ENCODE results near the gene MRPL51.
A peak's percentile ranks its signal among the peaks of the same experiment; 100 is the strongest.

The MRPL51 gene

DNA sequence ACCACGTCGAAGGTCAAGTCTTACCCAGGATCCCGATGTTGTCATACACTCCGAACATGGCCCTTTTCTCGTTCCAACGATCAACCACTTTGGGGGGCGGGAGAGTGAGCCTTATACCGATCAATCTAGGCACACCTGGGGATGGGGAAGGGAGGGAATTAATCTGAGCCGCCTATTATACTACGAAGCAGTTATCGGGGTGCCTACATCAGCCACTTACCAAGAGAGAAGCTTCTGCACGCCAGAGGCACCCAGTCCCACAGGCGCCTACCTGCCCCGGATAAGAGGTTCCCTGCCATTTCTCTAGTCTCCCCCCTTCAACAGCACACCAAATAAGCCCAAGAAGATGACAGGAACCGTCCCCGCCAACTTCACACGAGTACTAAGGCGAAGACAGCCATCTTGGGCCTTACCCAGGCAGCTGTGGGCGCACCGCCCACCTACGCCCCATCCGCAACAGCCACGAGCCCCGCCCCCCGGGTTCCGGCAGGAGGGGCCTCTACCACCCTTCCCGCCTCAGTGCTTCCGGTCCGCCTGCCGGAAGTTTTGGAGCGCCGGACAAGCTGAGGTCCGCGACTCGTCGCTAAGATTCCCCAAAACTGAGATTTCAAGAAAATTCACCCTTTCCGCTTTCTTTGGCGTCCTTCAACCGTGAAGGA lies at the start of gene MRPL51:
TSS of gene MRPL51 (minus strand) at position 425 of the 659 bp plus-strand sequence. CDS start at position 299, 126 bp downstream.
- DNase-seq, result peak; percentile 96 to 97

- DNase-seq, result no peak
Measured at GRCh38 chr12:6542209-6543009, 49.3 kb upstream of the MRPL51 start.

DNA sequence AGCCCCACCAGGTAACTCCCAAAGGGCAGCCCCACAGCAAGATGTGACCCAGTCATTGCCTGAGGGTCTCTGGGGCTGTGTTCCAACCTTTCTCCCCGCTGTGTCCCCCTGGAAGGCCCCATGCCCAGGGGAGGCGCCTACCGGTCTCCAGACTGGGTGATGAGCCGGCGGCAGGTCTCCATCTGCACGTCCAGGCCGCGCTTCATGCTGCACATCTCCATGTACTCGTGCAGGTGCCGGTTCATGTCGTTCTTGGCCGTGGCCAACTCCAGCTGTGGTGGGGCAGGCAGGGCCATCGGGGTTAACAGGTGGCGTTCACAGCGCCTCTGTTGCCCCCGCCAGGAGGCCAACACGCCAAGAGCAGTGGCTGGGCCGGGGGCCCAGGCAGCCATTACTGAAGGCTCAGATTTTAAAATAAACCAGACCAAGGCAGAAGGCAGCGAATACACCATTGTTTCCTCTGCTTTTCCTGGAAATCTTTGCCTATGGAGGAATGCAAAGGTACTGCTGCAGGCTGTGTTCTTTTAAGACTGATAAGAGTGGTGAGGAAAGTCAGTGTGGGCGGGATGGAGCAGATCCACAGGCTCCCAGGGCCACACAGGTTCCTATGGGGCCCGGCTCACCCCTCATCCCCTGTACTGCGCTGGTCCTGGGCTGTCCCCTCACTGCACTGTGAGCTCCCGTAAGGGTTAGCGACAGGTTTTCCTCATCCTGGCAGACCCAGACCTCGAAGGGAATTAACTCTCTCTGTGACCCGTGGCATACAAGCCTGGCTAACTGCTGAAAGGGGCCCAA lies 48.5 kb upstream of the MRPL51 start:
- no peak for DNase-seq

DNA sequence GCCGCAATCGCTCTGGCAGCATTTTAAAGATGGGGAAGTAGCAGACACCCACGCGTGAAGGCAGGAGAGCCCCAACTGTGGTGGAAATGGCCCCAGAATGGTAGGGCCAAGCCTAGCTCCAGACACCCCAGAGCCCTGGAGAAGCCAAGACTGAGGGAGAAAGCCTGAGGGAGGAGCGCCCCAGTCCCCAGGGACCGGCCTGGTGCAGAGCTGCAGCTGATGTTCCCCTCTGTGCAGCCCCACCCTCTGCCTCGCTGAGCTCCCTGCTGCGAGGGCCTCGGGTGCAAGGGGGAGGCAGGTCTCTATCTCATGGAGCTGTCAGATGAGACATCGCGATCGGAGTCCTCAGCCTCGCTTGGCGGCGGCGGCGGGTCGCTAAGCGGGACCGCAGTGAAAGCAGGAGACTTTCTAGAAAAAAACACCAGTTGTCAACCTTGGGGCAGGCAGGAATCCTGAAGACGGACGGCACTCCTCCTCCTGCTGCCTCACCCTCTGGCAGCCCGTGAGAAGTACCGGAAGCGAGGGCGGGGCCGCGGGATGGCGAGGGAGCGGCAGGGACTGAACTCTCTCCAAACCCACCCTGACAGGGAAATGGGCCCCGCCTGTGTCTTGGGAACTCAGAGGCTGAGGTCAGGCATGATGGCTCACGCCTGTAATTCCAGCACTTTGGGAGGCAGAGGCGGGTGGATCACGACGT lies 47.3 kb upstream of the MRPL51 start:
- no peak for DNase-seq

- DNase-seq, result no peak
Measured at GRCh38 chr12:6539707-6540134, 46.7 kb upstream of the MRPL51 start.

DNA sequence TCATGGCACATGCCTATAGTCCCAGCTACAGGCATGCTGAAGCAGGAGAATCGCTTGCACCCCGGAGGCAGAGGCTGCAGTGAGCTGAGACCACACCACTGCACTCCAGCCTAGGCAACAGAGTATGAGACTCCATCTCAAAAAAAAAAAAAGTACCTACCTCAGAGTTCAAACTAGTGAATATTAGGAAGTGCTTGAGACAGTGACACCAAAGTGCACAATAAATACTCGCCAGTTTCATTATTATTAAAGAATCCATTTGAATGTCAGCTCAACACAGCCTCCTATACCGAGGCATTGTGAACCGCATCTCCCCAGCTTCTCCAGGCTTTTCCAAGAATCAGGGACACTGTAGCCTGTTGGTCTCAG lies 46.2 kb upstream of the MRPL51 start:
- DNase-seq, result no peak

DNA sequence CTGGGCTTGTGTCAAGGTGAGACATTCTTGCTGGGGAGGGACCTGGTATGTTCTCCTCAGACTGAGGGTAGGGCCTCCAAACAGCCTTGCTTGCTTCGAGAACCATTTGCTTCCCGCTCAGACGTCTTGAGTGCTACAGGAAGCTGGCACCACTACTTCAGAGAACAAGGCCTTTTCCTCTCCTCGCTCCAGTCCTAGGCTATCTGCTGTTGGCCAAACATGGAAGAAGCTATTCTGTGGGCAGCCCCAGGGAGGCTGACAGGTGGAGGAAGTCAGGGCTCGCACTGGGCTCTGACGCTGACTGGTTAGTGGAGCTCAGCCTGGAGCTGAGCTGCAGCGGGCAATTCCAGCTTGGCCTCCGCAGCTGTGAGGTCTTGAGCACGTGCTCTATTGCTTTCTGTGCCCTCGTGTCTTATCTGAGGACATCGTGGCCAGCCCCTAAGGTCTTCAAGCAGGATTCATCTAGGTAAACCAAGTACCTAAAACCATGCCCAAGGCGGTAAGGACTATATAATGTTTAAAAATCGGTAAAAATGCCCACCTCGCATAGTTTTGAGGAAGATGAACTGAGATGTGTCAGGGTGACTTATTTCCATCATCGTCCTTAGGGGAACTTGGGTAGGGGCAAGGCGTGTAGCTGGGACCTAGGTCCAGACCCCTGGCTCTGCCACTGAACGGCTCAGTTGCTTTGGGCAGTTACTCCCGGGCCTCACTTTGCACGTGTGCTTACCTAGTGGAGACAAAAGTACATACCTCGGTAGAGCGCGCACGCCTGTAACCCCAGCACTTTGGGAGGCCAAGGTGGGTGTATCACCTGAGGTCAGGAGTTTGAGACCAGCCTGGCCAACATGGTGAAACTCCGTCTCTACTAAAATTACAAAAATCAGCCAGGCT lies 45.6 kb upstream of the MRPL51 start:
- DNase-seq, result no peak

DNA sequence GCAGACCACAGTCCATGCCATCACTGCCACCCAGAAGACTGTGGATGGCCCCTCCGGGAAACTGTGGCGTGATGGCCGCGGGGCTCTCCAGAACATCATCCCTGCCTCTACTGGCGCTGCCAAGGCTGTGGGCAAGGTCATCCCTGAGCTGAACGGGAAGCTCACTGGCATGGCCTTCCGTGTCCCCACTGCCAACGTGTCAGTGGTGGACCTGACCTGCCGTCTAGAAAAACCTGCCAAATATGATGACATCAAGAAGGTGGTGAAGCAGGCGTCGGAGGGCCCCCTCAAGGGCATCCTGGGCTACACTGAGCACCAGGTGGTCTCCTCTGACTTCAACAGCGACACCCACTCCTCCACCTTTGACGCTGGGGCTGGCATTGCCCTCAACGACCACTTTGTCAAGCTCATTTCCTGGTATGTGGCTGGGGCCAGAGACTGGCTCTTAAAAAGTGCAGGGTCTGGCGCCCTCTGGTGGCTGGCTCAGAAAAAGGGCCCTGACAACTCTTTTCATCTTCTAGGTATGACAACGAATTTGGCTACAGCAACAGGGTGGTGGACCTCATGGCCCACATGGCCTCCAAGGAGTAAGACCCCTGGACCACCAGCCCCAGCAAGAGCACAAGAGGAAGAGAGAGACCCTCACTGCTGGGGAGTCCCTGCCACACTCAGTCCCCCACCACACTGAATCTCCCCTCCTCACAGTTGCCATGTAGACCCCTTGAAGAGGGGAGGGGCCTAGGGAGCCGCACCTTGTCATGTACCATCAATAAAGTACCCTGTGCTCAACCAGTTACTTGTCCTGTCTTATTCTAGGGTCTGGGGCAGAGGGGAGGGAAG lies 44.7 kb upstream of the MRPL51 start:
- DNase-seq, result peak; percentile 81 to 83

- DNase-seq, result no peak
Measured at GRCh38 chr12:6536894-6537579, 44.0 kb upstream of the MRPL51 start.

DNA sequence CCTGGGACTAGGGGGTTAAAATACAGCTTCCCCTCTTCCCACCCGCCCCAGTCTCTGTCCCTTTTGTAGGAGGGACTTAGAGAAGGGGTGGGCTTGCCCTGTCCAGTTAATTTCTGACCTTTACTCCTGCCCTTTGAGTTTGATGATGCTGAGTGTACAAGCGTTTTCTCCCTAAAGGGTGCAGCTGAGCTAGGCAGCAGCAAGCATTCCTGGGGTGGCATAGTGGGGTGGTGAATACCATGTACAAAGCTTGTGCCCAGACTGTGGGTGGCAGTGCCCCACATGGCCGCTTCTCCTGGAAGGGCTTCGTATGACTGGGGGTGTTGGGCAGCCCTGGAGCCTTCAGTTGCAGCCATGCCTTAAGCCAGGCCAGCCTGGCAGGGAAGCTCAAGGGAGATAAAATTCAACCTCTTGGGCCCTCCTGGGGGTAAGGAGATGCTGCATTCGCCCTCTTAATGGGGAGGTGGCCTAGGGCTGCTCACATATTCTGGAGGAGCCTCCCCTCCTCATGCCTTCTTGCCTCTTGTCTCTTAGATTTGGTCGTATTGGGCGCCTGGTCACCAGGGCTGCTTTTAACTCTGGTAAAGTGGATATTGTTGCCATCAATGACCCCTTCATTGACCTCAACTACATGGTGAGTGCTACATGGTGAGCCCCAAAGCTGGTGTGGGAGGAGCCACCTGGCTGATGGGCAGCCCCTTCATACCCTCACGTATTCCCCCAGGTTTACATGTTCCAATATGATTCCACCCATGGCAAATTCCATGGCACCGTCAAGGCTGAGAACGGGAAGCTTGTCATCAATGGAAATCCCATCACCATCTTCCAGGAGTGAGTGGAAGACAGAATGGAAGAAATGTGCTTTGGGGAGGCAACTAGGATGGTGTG lies 43.1 kb upstream of the MRPL51 start:
- DNase-seq, result no peak

GRCh38 chr12:6535697-6535946 lies 42.6 kb upstream of the MRPL51 start:
- DNase-seq, result no peak

DNA sequence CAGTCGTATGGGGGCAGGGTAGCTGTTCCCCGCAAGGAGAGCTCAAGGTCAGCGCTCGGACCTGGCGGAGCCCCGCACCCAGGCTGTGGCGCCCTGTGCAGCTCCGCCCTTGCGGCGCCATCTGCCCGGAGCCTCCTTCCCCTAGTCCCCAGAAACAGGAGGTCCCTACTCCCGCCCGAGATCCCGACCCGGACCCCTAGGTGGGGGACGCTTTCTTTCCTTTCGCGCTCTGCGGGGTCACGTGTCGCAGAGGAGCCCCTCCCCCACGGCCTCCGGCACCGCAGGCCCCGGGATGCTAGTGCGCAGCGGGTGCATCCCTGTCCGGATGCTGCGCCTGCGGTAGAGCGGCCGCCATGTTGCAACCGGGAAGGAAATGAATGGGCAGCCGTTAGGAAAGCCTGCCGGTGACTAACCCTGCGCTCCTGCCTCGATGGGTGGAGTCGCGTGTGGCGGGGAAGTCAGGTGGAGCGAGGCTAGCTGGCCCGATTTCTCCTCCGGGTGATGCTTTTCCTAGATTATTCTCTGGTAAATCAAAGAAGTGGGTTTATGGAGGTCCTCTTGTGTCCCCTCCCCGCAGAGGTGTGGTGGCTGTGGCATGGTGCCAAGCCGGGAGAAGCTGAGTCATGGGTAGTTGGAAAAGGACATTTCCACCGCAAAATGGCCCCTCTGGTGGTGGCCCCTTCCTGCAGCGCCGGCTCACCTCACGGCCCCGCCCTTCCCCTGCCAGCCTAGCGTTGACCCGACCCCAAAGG lies 42.1 kb upstream of the MRPL51 start:
- peak; percentile 59 to 70 for DNase-seq

DNA sequence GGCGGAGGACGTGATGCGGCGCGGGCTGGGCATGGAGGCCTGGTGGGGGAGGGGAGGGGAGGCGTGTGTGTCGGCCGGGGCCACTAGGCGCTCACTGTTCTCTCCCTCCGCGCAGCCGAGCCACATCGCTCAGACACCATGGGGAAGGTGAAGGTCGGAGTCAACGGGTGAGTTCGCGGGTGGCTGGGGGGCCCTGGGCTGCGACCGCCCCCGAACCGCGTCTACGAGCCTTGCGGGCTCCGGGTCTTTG lies 41.6 kb upstream of the MRPL51 start:
- DNase-seq, result no peak

- DNase-seq, result peak; percentile 82 to 86
Measured at GRCh38 chr12:6533923-6534694, 41.0 kb upstream of the MRPL51 start, which contains the start of gene GAPDH. TSS of gene GAPDH (plus strand) at chr12:6534517. CDS start at chr12:6534833, 316 bp downstream.

DNA sequence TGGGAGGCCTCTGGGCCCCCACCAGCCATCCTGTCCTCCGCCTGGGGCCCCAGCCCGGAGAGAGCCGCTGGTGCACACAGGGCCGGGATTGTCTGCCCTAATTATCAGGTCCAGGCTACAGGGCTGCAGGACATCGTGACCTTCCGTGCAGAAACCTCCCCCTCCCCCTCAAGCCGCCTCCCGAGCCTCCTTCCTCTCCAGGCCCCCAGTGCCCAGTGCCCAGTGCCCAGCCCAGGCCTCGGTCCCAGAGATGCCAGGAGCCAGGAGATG lies 40.5 kb upstream of the MRPL51 start:
- no peak for DNase-seq

DNA sequence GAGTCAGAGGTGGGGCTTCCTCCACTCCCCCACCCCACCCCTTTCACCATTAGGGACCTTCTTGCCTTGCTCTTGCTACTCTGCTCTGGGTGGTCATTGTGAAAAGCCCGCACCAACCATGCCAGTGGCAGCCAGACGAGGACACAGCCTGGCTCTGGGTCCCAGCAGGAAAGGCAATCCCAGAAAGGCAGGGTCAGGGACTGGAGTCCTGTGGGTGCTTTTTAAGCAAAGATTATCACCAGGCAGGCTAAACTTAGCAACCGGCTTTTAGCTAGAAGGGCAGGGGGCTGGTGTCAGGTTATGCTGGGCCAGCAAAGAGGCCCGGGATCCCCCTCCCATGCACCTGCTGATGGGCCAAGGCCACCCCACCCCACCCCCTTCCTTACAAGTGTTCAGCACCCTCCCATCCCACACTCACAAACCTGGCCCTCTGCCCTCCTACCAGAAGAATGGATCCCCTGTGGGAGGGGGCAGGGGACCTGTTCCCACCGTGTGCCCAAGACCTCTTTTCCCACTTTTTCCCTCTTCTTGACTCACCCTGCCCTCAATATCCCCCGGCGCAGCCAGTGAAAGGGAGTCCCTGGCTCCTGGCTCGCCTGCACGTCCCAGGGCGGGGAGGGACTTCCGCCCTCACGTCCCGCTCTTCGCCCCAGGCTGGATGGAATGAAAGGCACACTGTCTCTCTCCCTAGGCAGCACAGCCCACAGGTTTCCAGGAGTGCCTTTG lies 40.0 kb upstream of the MRPL51 start:
- no peak for DNase-seq

DNA sequence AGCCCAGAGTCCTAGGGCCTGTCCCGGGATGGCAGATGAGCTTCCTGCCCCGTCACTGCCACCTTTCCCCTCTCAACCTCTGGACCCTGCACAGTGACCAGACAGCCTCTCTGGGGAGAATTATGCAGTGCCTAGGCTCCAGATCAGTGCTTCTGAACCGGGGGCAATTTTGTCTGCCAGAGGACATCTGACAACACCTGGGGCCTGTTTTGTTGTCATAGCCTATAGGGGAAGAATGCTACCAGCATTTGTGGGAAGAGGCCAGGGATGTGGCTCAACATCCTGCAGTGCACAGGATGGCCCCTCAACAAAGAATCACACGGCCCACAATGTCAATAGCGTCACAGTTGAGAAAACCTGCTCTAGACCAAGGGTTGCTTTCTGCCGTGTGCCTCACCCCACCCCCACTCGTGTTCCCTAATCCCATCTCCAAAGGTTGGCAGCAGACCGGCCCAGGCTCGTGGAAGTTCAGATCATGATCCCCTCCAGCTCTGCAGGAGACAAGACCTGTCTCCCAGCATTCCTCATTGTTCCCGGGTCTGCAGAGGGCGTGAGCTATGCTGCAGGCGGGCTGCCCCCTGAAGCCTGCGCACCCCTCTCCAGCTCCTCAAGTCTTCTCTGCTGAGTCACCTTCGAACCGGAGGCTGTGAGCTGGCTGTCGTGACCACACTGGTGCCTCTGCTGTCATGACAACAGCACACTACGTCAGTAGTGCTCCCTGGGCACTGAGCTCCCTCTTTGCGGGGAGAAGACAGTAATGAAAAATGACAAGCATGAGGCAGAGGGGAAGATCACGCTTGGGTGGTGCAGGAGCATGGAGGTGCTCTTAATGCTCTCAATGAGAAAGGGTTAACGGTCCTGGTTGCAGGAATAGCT lies 39.2 kb upstream of the MRPL51 start:
- peak; percentile 79 to 84 for DNase-seq

Data from activated CD4-positive, alpha-beta T cell treated with anti-CD3 and anti-CD28 coated beads, Interleukin-2, amount 50 U/mL, for 4 hours (primary cell).